Nephron progenitor cell (in vitro differentiated cells): ENCODE measurements around the gene CRYBG1.
"Not testable (repeated sequence)": the region's sequence is repeated elsewhere in the genome, so short reads cannot be mapped to it uniquely, and the experiment has no call there.

Experiments
- DNase-seq: peaks from one replicate; pipeline ENCODE4 v3.0.0; 2021
- H3K27ac Mint-ChIP-seq: 2 replicates; pipeline ENCODE4 v1.8.0; 2021; ENCODE audit warnings: mild to moderate bottlenecking, moderate library complexity, mixed read lengths
- H3K27me3 Mint-ChIP-seq: 2 replicates; pipeline ENCODE4 v1.8.0; 2021; ENCODE audit warnings: mild to moderate bottlenecking, low read depth, mixed read lengths; ENCODE audit not compliant: poor library complexity
- H3K36me3 Mint-ChIP-seq: 2 replicates; pipeline ENCODE4 v1.8.0; 2021; ENCODE audit warnings: low read depth, mixed read lengths
- H3K4me1 Mint-ChIP-seq: 2 replicates; pipeline ENCODE4 v1.8.0; 2021; ENCODE audit warnings: mixed read lengths
- H3K4me3 Mint-ChIP-seq: 2 replicates; pipeline ENCODE4 v1.8.0; 2021; ENCODE audit warnings: mild to moderate bottlenecking, moderate library complexity, mixed read lengths
- H3K9me3 Mint-ChIP-seq: 2 replicates; pipeline ENCODE4 v1.8.0; 2021; ENCODE audit warnings: mild to moderate bottlenecking, moderate library complexity, mixed read lengths
- CTCF ChIP-seq: fragments of 200-600 bp; sonication (generic); IDR thresholded peaks from 2 replicates; pipeline ENCODE4 v1.5.0; 2021; ENCODE audit warnings: antibody characterized with exemption

CRYBG1 gene

GRCh38 chr6:106556368-106556960, 195.9 kb downstream of the CRYBG1 start:
- no peak overlapping the region for H3K4me3 Mint-ChIP-seq
- DNase-seq = no peak
- no peaks in the 10 kb centered on the region for H3K9me3 Mint-ChIP-seq
- H3K36me3 Mint-ChIP-seq = no peaks in the 10 kb centered on the region
- TF ChIP-seq CTCF = no peak
- peaks cover 6% of the 10 kb centered on the region for H3K4me1 Mint-ChIP-seq
- H3K27me3 Mint-ChIP-seq = peaks cover 3% of the 10 kb centered on the region
- H3K27ac Mint-ChIP-seq = no peak overlapping the region

GRCh38 chr6:106557837-106558236, 197.3 kb downstream of the CRYBG1 start:
- DNase-seq = no peak
- no peaks in the 10 kb centered on the region for H3K9me3 Mint-ChIP-seq
- peaks cover 3% of the 10 kb centered on the region for H3K27me3 Mint-ChIP-seq
- peaks cover 13% of the 10 kb centered on the region for H3K4me1 Mint-ChIP-seq
- no peak overlapping the region for H3K4me3 Mint-ChIP-seq
- H3K27ac Mint-ChIP-seq = no peak overlapping the region
- TF ChIP-seq CTCF = no peak
- H3K36me3 Mint-ChIP-seq = no peaks in the 10 kb centered on the region

DNA sequence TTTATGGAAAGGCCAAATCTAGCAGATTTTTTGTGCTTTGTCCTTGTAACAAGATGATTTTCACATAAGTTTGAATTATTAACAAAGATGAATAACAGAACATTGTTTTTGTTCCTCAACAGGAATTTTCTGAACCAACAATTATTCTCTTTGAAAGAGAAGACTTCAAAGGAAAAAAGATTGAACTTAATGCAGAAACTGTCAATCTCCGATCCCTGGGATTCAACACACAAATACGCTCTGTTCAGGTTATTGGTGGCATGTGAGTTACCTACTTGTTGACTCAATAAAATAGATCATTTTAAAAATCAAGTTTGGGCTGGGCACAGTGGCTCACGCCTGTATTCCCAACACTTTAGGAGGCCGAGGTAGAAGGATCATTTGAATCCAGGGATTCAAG, 197.8 kb downstream of the CRYBG1 start:
- no peaks in the 10 kb centered on the region for H3K9me3 Mint-ChIP-seq
- peaks cover 2% of the 10 kb centered on the region for H3K27me3 Mint-ChIP-seq
- H3K27ac Mint-ChIP-seq = no peak overlapping the region
- H3K4me3 Mint-ChIP-seq = no peak overlapping the region
- no peaks in the 10 kb centered on the region for H3K36me3 Mint-ChIP-seq
- no peak for DNase-seq
- H3K4me1 Mint-ChIP-seq = peaks cover 13% of the 10 kb centered on the region
- no peak for TF ChIP-seq CTCF

DNA sequence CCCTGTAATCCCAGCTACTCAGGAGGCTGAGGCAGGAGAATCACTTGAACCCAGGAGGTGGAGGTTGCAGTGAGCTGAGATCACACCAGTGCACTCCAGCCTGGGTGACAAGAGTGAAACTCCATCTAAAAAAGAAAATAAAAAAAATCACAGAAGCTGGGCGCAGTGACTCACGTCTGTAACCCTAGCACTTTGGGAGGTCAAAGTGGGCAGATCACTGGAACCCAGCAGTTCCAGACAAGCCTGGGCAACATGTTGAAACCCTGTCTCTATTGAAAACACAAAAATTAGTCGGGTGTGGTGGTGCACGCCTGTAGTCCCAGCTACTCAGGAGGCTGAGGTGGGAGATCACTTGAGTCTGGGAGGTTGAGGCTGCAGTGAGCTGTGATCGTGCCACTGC, 199.1 kb downstream of the CRYBG1 start:
- not testable (repeated sequence) for H3K4me3 Mint-ChIP-seq, H3K27ac Mint-ChIP-seq, DNase-seq, H3K9me3 Mint-ChIP-seq, H3K27me3 Mint-ChIP-seq, H3K36me3 Mint-ChIP-seq
- H3K4me1 Mint-ChIP-seq = peaks cover 13% of the 10 kb centered on the region

DNA sequence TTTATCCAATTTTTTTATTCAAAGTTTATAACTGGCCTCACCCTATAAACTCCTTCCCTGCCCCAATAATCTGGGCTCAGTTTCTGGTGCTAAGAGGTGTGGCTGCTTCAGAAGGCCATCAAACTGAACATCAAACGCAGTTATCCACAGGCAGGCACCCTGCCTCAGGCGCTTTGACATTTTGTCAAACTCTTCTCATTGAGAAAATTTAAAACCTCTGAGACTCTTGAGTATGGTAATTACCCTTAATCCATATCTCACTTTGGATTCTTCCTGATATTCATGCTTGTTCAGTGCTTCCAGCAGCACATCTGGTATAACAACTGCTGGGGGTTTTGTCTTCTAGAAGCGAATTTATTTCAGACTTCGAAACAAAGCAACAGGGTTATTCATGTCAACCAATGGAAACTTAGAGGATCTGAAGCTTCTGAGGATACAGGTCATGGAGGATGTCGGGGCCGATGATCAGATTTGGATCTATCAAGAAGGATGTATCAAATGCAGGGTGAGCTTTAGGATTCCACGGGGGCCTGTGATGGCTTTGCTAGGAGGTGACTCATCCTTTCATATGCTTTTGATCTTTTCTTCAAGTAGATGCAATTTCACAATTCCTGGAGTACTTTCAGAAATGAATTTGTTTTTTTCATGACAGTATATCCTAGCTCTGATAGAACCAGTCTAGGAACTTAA, 200.6 kb downstream of the CRYBG1 start:
- H3K9me3 Mint-ChIP-seq = no peaks in the 10 kb centered on the region
- no peak for TF ChIP-seq CTCF
- H3K4me3 Mint-ChIP-seq = no peak overlapping the region
- no peaks in the 10 kb centered on the region for H3K36me3 Mint-ChIP-seq
- peaks cover 13% of the 10 kb centered on the region for H3K4me1 Mint-ChIP-seq
- no peak for DNase-seq
- no peaks in the 10 kb centered on the region for H3K27me3 Mint-ChIP-seq
- no peak overlapping the region for H3K27ac Mint-ChIP-seq

GRCh38 chr6:106561686-106562405, 201.3 kb downstream of the CRYBG1 start:
- Mint-ChIP-seq H3K36me3 (no peaks in the 10 kb centered on the region), H3K27me3 (peaks cover 3% of the 10 kb centered on the region), H3K27ac (no peak overlapping the region), H3K4me3 (no peak overlapping the region), H3K9me3 (no peaks in the 10 kb centered on the region), H3K4me1 (peaks cover 13% of the 10 kb centered on the region)
- TF ChIP-seq CTCF = no peak
- no peak for DNase-seq
